Lower leg skin (tissue), 4 donors: Measurements from ENCODE around the gene C17orf58. TPM values are rescaled to one million over a fixed set of nuclear protein-coding genes. Genes with fewer than 3 reads are reported as not detected.

Source experiments
- DNase-seq, 2 donors: peaks; one replicate each; pipeline ENCODE4 v3.0.0-alpha.2; 2019; ENCODE audit warnings: low spot score in 2 of 2
- H3K4me3 ChIP-seq: fragments of 200-600 bp; sonication (generic); 2 replicates; pipeline ENCODE4 v1.5.1; 2017; ENCODE audit warnings: mild to moderate bottlenecking, low read depth; ENCODE audit not compliant: poor library complexity, severe bottlenecking
- CTCF ChIP-seq, 3 donors: fragments of 450-650 bp; IDR thresholded peaks; one replicate each; pipeline ENCODE4 v1.5.1; 2016; ENCODE audit warnings: antibody characterized with exemption in 3 of 3, mild to moderate bottlenecking in 3 of 3, moderate library complexity in 2 of 3
- POLR2A ChIP-seq, 2 donors: fragments of 450-650 bp; IDR thresholded peaks; one replicate each; pipeline ENCODE4 v1.6.1; 2016 to 2017; ENCODE audit warnings: antibody characterized with exemption in 2 of 2, mild to moderate bottlenecking in 1 of 2, moderate library complexity in 1 of 2
- WGBS, 2 donors: methylation state at CpG; one replicate each; pipeline ENCODE4 v1.1.5; 2018; 5-methylcytosine and 5-hydroxymethylcytosine counted together
- intact Hi-C: fragments of 100-400 bp; cut with DNase I; formaldehyde crosslinking; loops from one replicate; pipeline ENCODE4 v1.15.0; 2023; ENCODE audit warnings: low total_unique reads
- total RNA-seq, 4 donors: library from RNA; depleted of rRNA; stranded (reverse); fragments of >200 nt; gene quantifications; one replicate each; pipeline ENCODE4 v1.1.0, GENCODE V29; 2016

C17orf58 gene
- total RNA-seq, 4 donors from 2014 or later: 4.8 to 9.8 (median 6.8) TPM

- DNase-seq: peak in 1 of 2 donors; percentile 90
Observed at GRCh38 chr17:67995570-67996263, 552 bp downstream of the C17orf58 start.

GRCh38 chr17:67994817-67995569 lies 1.3 kb downstream of the C17orf58 start:
- WGBS, 2 donors: 8 to 13% methylated on average over 9 of the region's 9 CpGs
- no peak for DNase-seq
- TF ChIP-seq POLR2A (IDR thresholded peaks at IDR 0.05): no peak
- no peak for TF ChIP-seq CTCF (IDR thresholded peaks at IDR 0.05)
- peak overlapping the region; percentile 4 for H3K4me3 ChIP-seq
- intact Hi-C loops: no loop called here

More at GRCh38 chr17:67995570-67996263, 552 bp downstream of the C17orf58 start:
- intact Hi-C loops: no loop called here
- H3K4me3 ChIP-seq: peak overlapping the region; percentile 4
- TF ChIP-seq POLR2A (IDR thresholded peaks at IDR 0.05) (no peak), CTCF (IDR thresholded peaks at IDR 0.05) (no peak)
- 0% methylated on average over 36 to 43 of the region's 43 CpGs for WGBS, 2 donors

GRCh38 chr17:67993998-67994361 lies 2.3 kb downstream of the C17orf58 start:
- 2 to 4% methylated on average over 21 of the region's 21 CpGs for WGBS, 2 donors
- no peak for DNase-seq
- intact Hi-C loops: no loop called here

GRCh38 chr17:67993153-67993997 lies 2.9 kb downstream of the C17orf58 start:
- intact Hi-C loops: no loop called here
- peak overlapping the region; percentile 81 for H3K4me3 ChIP-seq
- TF ChIP-seq CTCF (IDR thresholded peaks at IDR 0.05) (no peak), POLR2A (IDR thresholded peaks at IDR 0.05) (no peak)
- WGBS, 2 donors: 0 to 1% methylated on average over 74 to 89 of the region's 144 CpGs
- DNase-seq: peak; percentile 58 to 95

More at GRCh38 chr17:67993998-67994361, 2.3 kb downstream of the C17orf58 start:
- H3K4me3 ChIP-seq: peak overlapping the region; percentile 81
- no peak for TF ChIP-seq CTCF (IDR thresholded peaks at IDR 0.05)
- TF ChIP-seq POLR2A (IDR thresholded peaks at IDR 0.05): no peak

- intact Hi-C loops: no loop called here
- 10 to 14% methylated on average over 18 of the region's 18 CpGs for WGBS, 2 donors
- DNase-seq: no peak
Observed at GRCh38 chr17:67992548-67993152, 3.6 kb downstream of the C17orf58 start.

More at GRCh38 chr17:67992548-67993152, 3.6 kb downstream of the C17orf58 start:
- TF ChIP-seq POLR2A (IDR thresholded peaks at IDR 0.05): no peak
- TF ChIP-seq CTCF (IDR thresholded peaks at IDR 0.05): no peak
- peak overlapping the region; percentile 40 for H3K4me3 ChIP-seq
